ENCODE measurements around the gene ZNF26. TPM values are rescaled to one million over a fixed set of nuclear protein-coding genes. Genes with fewer than 3 reads are reported as not detected.
A peak's percentile ranks its signal among the peaks of the same experiment; 100 is the strongest.

Gene ZNF26
- total and polyA plus RNA-seq, 2 donors from 2014 or later: 2.9 to 16.4 TPM

DNA sequence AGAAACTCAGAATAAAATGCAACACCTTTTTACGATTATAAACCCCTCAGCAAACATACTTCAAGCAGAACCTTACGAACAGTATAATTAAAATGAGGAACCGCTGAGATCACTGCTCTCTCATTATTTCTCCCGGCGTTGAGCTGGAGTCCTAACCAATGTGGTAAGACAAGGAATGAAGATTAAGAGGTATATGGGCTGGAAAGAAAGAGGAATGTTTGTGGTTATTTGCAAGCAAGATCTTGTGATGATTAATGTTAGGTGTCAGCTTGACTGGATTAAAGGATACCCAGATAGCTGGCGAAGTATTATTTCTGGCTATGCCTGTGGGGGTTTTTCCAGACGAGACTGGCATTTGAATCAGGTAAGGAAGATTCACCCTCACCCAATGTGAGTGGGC lies 40.8 kb downstream of the ZNF26 start:
- DNase-seq: no peak

DNA sequence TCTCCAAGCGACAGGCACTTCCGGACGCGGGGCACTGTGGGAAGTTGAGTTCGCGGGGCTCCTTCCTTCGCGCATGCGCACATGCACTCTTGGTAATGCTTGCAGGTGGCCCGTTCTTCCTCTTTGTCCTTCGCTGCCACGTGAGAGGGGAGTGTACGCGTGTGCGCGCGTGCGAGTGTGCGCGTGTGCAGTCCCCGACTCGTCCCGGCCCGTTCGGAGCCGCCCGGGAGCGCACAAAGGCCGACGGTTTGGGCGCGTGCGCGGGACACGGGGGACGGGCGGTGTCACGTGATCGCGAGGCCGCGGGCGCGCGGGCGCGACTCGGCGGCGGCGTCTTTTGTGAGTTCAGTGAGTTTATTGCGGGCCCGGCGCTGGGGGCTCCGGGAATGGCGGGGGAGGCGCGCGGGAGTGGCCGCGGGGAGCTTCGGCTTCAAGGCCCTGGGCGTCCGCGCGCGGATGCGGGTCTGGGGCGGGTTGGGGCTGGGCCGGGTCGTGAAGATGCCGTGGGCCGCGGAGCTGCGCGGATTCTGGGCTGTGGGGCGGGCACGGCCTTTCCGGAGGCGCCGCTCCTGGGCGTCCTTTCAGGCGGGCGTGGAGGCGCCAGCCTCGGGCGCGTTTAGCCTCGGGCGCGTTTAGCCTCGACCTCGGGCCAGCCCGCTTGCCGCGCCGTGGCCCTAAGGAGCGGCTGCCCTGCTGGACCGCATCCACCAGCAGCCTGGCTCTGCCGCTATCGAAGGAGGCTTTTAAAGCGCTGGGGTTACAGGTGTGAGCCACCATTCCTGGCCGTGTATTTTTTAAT lies 51.2 kb downstream of the ZNF26 start, which contains the start of gene ZNF84:
Gene ZNF84 (plus strand): TSS at position 303 of the 799 bp plus-strand sequence. CDS start 3,959 bp downstream, outside the sequence.
- peak; percentile 85 for FAIRE-seq
- peak; percentile 98 to 99 (median 99) for DNase-seq

More for the DNA sequence above, 40.8 kb downstream of the ZNF26 start:
- Histone ChIP-seq H3K9ac (ENCODE audit: low read length in 3 of 3) (no peak overlapping the region), H3K9me3 (ENCODE audit: control insufficient read depth in 2 of 3, insufficient read depth in 1 of 3, low read length in 3 of 3) (peaks cover 2 to 20% (median 3%) of the 10 kb centered on the region in 3 donors), H3K36me3 (ENCODE audit: control insufficient read depth in 2 of 3, insufficient read depth in 3 of 3, low read length in 3 of 3) (no peaks in the 10 kb centered on the region), H3K4me3 (ENCODE audit: low read length in 3 of 3) (no peak overlapping the region), H3K27ac (ENCODE audit: low read depth in 2 of 2, low read length in 2 of 2) (no peak overlapping the region), H3K27me3 (ENCODE audit: control insufficient read depth, insufficient read depth, low read length) (no peaks in the 10 kb centered on the region), H3K4me1 (ENCODE audit: control insufficient read depth in 2 of 3, insufficient read depth in 2 of 3, low read depth in 1 of 3, low read length in 3 of 3) (no peaks in the 10 kb centered on the region)
- no peak for FAIRE-seq
- TF ChIP-seq CTCF (IDR thresholded peaks at IDR 0.05; ENCODE audit: borderline replicate concordance, extremely low read depth, insufficient read depth): no peak
- intact Hi-C loops (cut with DNase I): no loop called here

GRCh38 chr12:133038118-133038709 lies 52.0 kb downstream of the ZNF26 start:
- FAIRE-seq: no peak
- intact Hi-C loops (cut with DNase I): no loop called here
- no peak for TF ChIP-seq CTCF (IDR thresholded peaks at IDR 0.05; ENCODE audit: borderline replicate concordance, extremely low read depth, insufficient read depth)
- Histone ChIP-seq H3K9ac (ENCODE audit: low read length in 3 of 3) (peak overlapping the region in 2 of 3 donors; percentile 49 to 63), H3K27ac (ENCODE audit: low read depth in 2 of 2, low read length in 2 of 2) (peak overlapping the region in 1 of 2 donors; percentile 93), H3K4me3 (ENCODE audit: low read length in 3 of 3) (peak overlapping the region; percentile 74 to 78 (median 76)), H3K27me3 (ENCODE audit: control insufficient read depth, insufficient read depth, low read length) (no peaks in the 10 kb centered on the region), H3K4me1 (ENCODE audit: control insufficient read depth in 2 of 3, insufficient read depth in 2 of 3, low read depth in 1 of 3, low read length in 3 of 3) (no peaks in the 10 kb centered on the region), H3K36me3 (ENCODE audit: control insufficient read depth in 2 of 3, insufficient read depth in 3 of 3, low read length in 3 of 3) (peaks cover 20 to 27% (median 20%) of the 10 kb centered on the region in 3 donors), H3K9me3 (ENCODE audit: control insufficient read depth in 2 of 3, insufficient read depth in 1 of 3, low read length in 3 of 3) (peaks cover 13 to 29% (median 23%) of the 10 kb centered on the region in 3 donors)
- no peak for DNase-seq

More for the DNA sequence above, 51.2 kb downstream of the ZNF26 start, which contains the start of gene ZNF84:
- intact Hi-C loops (cut with DNase I): no loop called here
- Histone ChIP-seq H3K27ac (ENCODE audit: low read depth in 2 of 2, low read length in 2 of 2) (peak within 1 kb of the TSS; percentile 90 to 93), H3K9me3 (ENCODE audit: control insufficient read depth in 2 of 3, insufficient read depth in 1 of 3, low read length in 3 of 3) (peaks cover 10 to 21% (median 18%) of the 10 kb centered on the region in 3 donors), H3K36me3 (ENCODE audit: control insufficient read depth in 2 of 3, insufficient read depth in 3 of 3, low read length in 3 of 3) (peaks cover 14 to 20% (median 15%) of the 10 kb centered on the region in 3 donors), H3K9ac (ENCODE audit: low read length in 3 of 3) (peak within 1 kb of the TSS; percentile 55 to 82 (median 63)), H3K4me1 (ENCODE audit: control insufficient read depth in 2 of 3, insufficient read depth in 2 of 3, low read depth in 1 of 3, low read length in 3 of 3) (no peaks in the 10 kb centered on the region), H3K4me3 (ENCODE audit: low read length in 3 of 3) (peak within 1 kb of the TSS; percentile 74 to 78 (median 78)), H3K27me3 (ENCODE audit: control insufficient read depth, insufficient read depth, low read length) (no peaks in the 10 kb centered on the region)
- no peak for TF ChIP-seq CTCF (IDR thresholded peaks at IDR 0.05; ENCODE audit: borderline replicate concordance, extremely low read depth, insufficient read depth)

Measured in kidney (tissue), 14 donors.